DOHH2 (cell line): Measurements from ENCODE around the gene REG1A.

Experiments used
- EZH2phosphoT487 ChIP-seq: fragments of 200-600 bp; sonication (generic); IDR thresholded peaks from 2 replicates; pipeline ENCODE4 v1.6.1; 2017; ENCODE audit warnings: borderline replicate concordance, mild to moderate bottlenecking, antibody characterized with exemption, low read length, moderate library complexity, mixed read lengths
- TF ChIP-seq, protein P1 (sequence below): fragments of 200-600 bp; sonication (generic); IDR thresholded peaks from one replicate; pipeline ENCODE4 v1.5.1; 2014; ENCODE audit warnings: antibody characterized with exemption, mild to moderate bottlenecking, low read depth, low read length; ENCODE audit not compliant: poor library complexity, severe bottlenecking

- TF ChIP-seq, protein P1, sequence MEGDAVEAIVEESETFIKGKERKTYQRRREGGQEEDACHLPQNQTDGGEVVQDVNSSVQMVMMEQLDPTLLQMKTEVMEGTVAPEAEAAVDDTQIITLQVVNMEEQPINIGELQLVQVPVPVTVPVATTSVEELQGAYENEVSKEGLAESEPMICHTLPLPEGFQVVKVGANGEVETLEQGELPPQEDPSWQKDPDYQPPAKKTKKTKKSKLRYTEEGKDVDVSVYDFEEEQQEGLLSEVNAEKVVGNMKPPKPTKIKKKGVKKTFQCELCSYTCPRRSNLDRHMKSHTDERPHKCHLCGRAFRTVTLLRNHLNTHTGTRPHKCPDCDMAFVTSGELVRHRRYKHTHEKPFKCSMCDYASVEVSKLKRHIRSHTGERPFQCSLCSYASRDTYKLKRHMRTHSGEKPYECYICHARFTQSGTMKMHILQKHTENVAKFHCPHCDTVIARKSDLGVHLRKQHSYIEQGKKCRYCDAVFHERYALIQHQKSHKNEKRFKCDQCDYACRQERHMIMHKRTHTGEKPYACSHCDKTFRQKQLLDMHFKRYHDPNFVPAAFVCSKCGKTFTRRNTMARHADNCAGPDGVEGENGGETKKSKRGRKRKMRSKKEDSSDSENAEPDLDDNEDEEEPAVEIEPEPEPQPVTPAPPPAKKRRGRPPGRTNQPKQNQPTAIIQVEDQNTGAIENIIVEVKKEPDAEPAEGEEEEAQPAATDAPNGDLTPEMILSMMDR, result no peak
- no peak for TF ChIP-seq EZH2phosphoT487
Observed at GRCh38 chr2:79131687-79132086, 11.4 kb downstream of the REG1A start.
